ENCODE data around the gene TBC1D32. TPM values are rescaled to one million over a fixed set of nuclear protein-coding genes. Genes with fewer than 3 reads are reported as not detected.
A peak's percentile ranks its signal among the peaks of the same experiment; 100 is the strongest.
"Not testable (repeated sequence)": the region's sequence is repeated elsewhere in the genome, so short reads cannot be mapped to it uniquely, and the experiment has no call there.

The TBC1D32 gene
- polyA plus RNA-seq, 1 donor, result 13.3 TPM

DNA sequence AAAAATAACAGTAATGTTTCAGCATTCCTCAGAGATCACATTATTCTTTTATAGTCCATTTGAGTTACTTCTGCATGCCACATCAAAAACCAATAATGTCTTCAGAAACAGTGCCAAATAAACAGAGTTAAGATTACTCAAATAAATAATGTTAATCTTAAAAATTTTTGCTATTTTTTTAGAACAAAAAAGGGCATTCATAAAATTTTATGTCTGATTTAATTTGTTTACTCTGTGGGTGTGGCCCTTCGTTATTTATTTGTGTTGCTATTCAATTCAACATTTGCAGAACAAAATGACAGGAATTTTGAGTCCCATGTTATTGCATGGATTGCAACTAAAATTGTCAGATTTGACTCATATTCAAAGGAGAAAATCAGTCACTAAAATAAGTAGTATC, 18.7 kb upstream of the TBC1D32 start:
- no CpG with 5 or more reads among the region's 1 CpG for WGBS (ENCODE audit: insufficient coverage, low lambda C conversion rate)

DNA sequence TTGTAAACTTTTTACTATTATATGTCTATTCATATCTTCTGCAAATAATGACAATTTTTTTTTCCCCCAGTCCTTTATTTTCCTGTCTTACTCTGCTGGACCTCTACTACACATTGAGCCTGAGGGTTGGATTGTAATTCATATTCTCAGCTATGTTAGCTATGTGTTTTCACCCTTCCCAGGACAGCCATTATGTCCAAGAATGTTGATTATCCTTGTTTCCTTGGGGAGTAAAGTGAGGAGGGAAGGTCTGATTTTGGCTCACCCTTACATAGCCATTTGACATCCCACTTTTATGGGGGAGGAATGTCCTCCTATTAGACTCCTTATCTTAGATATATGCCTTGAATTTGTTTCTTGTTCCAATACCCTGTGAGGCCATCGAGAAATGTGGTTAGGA, 17.6 kb upstream of the TBC1D32 start:
- Histone ChIP-seq H3K36me3 (ENCODE audit: control insufficient read depth, insufficient read depth, low read length) (no peaks in the 10 kb centered on the region), H3K9me3 (ENCODE audit: control insufficient read depth, low read depth, low read length) (no peaks in the 10 kb centered on the region), H3K4me1 (ENCODE audit: control insufficient read depth, insufficient read depth, low read length) (no peaks in the 10 kb centered on the region), H3K27ac (ENCODE audit: low read length) (no peak overlapping the region), H3K4me3 (ENCODE audit: low read length) (no peak overlapping the region), H3K27me3 (ENCODE audit: control insufficient read depth, insufficient read depth, low read length) (no peaks in the 10 kb centered on the region)
- WGBS (ENCODE audit: insufficient coverage, low lambda C conversion rate), result 60% methylated on average over 1 of the region's 1 CpG
- no peak for DNase-seq

More for the DNA sequence above, 18.7 kb upstream of the TBC1D32 start:
- Histone ChIP-seq H3K9me3 (ENCODE audit: control insufficient read depth, low read depth, low read length) (no peaks in the 10 kb centered on the region), H3K36me3 (ENCODE audit: control insufficient read depth, insufficient read depth, low read length) (no peaks in the 10 kb centered on the region), H3K4me1 (ENCODE audit: control insufficient read depth, insufficient read depth, low read length) (no peaks in the 10 kb centered on the region), H3K27ac (ENCODE audit: low read length) (no peak overlapping the region), H3K4me3 (ENCODE audit: low read length) (no peak overlapping the region), H3K27me3 (ENCODE audit: control insufficient read depth, insufficient read depth, low read length) (no peaks in the 10 kb centered on the region)
- DNase-seq, result no peak

DNA sequence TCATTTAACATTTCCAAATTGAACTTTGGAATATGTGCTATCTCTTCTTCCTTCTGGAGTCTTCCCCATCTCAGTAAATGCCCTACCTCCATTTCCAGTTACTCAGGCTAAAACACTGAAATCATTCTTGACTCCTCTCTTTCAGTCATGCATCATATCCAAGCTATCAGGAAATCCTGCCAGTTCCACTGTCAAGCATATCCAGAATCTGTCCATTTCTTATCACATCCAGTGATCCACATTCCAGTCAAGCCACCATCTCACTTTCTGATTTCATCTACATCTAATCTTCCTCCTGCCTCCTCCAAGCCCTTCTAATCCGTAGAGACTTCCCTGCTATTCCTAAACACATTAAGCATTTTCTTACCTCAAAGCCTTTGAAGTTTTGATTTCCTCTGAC, 15.3 kb upstream of the TBC1D32 start:
- Histone ChIP-seq H3K9me3 (ENCODE audit: control insufficient read depth, low read depth, low read length) (no peaks in the 10 kb centered on the region), H3K4me3 (ENCODE audit: low read length) (no peak overlapping the region), H3K27me3 (ENCODE audit: control insufficient read depth, insufficient read depth, low read length) (no peaks in the 10 kb centered on the region), H3K36me3 (ENCODE audit: control insufficient read depth, insufficient read depth, low read length) (no peaks in the 10 kb centered on the region), H3K27ac (ENCODE audit: low read length) (no peak overlapping the region), H3K4me1 (ENCODE audit: control insufficient read depth, insufficient read depth, low read length) (no peaks in the 10 kb centered on the region)
- DNase-seq, result no peak
- 38% methylated on average over 1 of the region's 1 CpG for WGBS (ENCODE audit: insufficient coverage, low lambda C conversion rate)

DNA sequence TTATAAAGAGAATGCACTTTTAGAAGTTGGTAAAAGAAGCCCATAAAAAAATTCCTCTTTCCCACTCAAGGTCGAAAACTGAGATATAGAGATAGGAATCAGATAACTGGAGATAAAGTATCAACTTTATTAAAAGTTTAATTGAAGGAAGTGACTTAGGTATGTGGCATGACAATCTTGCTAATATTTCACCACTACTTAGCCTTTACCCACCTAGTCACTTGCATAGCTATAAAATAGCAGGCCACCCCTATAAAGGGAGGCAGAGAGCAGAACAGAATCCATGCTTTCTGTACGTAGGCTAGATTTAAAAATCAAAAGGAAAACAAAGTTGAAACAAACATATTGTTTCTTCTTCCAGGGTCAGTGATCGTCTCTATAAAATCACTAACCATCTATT, 13.2 kb upstream of the TBC1D32 start:
- H3K4me1 ChIP-seq (ENCODE audit: control insufficient read depth, insufficient read depth, low read length), result no peaks in the 10 kb centered on the region

DNA sequence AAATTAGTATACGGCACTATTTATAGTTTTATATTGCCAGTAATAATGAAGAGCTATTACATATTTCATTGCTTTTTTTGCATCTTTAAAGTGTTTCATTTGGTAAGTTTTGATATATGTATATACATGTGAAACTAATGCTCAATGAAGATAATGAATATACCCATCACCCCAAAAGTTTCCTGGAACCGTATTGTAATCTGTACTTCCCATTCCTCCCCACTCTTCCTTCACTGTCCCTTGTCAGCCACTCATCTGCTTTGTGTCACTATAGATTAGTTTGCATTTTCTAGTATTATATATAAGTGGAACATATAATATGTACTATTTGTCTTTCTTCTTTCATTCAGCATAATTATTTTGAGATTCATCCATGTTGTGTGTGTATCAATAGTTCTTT, 10.3 kb upstream of the TBC1D32 start:
- 90% methylated on average over 2 of the region's 2 CpGs for WGBS (ENCODE audit: insufficient coverage, low lambda C conversion rate)

More for the DNA sequence above, 13.2 kb upstream of the TBC1D32 start:
- Histone ChIP-seq H3K27me3 (ENCODE audit: control insufficient read depth, insufficient read depth, low read length) (no peaks in the 10 kb centered on the region), H3K36me3 (ENCODE audit: control insufficient read depth, insufficient read depth, low read length) (no peaks in the 10 kb centered on the region), H3K4me3 (ENCODE audit: low read length) (no peak overlapping the region), H3K9me3 (ENCODE audit: control insufficient read depth, low read depth, low read length) (no peaks in the 10 kb centered on the region), H3K27ac (ENCODE audit: low read length) (no peak overlapping the region)
- DNase-seq, result peak in 1 of 2 donors; percentile 28
- WGBS (ENCODE audit: insufficient coverage, low lambda C conversion rate), result 39% methylated on average over 2 of the region's 3 CpGs

DNA sequence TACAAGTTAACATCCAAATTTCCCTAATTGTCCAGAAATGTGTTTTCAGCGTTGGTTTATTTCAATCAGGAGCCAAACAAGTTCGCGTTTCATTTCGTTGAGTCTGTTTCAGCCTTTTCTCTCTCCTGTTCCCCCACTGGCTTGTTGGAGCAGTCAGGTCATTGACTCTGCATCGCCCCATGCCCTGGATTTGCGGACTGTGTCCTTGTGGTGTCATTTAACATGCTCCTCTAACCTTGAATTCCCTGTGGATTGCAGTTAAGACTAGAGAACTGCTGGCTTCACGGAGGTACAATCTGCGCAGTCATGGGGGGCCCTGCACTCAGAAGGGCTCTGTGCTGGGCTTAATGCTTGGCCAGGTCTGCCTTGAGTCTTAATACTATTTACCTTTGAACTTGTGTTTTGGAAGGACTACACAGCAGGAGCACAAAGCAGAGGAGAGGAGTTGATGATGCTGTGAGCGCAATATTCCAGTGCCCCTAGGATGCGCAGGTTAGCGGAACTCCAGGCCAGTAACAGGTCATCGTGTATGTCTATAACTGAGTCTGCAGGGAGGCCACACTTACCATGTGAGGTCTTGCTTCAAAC, 5.5 kb upstream of the TBC1D32 start:
- WGBS (ENCODE audit: insufficient coverage, low lambda C conversion rate), result 76% methylated on average over 4 of the region's 12 CpGs
- H3K9me3 ChIP-seq (ENCODE audit: control insufficient read depth, low read depth, low read length), result no peaks in the 10 kb centered on the region
- no peak for DNase-seq
- H3K4me1 ChIP-seq (ENCODE audit: control insufficient read depth, insufficient read depth, low read length), result no peaks in the 10 kb centered on the region
- no peak overlapping the region for H3K4me3 ChIP-seq (ENCODE audit: low read length)
- no peaks in the 10 kb centered on the region for H3K36me3 ChIP-seq (ENCODE audit: control insufficient read depth, insufficient read depth, low read length)
- H3K27me3 ChIP-seq (ENCODE audit: control insufficient read depth, insufficient read depth, low read length), result no peaks in the 10 kb centered on the region
- no peak overlapping the region for H3K27ac ChIP-seq (ENCODE audit: low read length)

More for the DNA sequence above, 10.3 kb upstream of the TBC1D32 start:
- no peaks in the 10 kb centered on the region for H3K9me3 ChIP-seq (ENCODE audit: control insufficient read depth, low read depth, low read length)
- H3K36me3 ChIP-seq (ENCODE audit: control insufficient read depth, insufficient read depth, low read length), result no peaks in the 10 kb centered on the region
- no peak overlapping the region for H3K27ac ChIP-seq (ENCODE audit: low read length)
- H3K4me1 ChIP-seq (ENCODE audit: control insufficient read depth, insufficient read depth, low read length), result no peaks in the 10 kb centered on the region
- no peak for DNase-seq
- H3K4me3 ChIP-seq (ENCODE audit: low read length), result no peak overlapping the region
- H3K27me3 ChIP-seq (ENCODE audit: control insufficient read depth, insufficient read depth, low read length), result no peaks in the 10 kb centered on the region

DNA sequence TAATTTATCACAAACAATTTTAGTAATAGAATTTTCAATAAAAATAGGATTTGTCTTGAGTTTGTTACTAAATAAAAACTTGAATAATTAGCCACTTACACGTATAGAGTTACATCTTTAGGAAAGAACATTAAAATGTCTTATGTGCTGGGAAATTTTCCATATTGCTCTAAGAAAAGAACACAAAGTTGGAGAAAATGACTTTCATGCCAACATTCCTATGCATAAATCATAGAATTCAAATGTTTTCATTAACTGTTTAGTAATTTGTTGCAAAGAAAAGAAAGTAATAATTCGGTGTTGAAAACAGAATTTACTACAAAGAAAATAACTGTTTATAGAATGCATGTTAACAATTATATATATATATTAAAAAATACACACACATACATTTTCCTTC, 4.7 kb upstream of the TBC1D32 start:
- Histone ChIP-seq H3K27me3 (ENCODE audit: control insufficient read depth, insufficient read depth, low read length) (no peaks in the 10 kb centered on the region), H3K4me3 (ENCODE audit: low read length) (no peak overlapping the region), H3K9me3 (ENCODE audit: control insufficient read depth, low read depth, low read length) (no peaks in the 10 kb centered on the region), H3K27ac (ENCODE audit: low read length) (no peak overlapping the region), H3K36me3 (ENCODE audit: control insufficient read depth, insufficient read depth, low read length) (no peaks in the 10 kb centered on the region), H3K4me1 (ENCODE audit: control insufficient read depth, insufficient read depth, low read length) (no peaks in the 10 kb centered on the region)
- no peak for DNase-seq
- WGBS (ENCODE audit: insufficient coverage, low lambda C conversion rate), result 76% methylated on average over 2 of the region's 2 CpGs

DNA sequence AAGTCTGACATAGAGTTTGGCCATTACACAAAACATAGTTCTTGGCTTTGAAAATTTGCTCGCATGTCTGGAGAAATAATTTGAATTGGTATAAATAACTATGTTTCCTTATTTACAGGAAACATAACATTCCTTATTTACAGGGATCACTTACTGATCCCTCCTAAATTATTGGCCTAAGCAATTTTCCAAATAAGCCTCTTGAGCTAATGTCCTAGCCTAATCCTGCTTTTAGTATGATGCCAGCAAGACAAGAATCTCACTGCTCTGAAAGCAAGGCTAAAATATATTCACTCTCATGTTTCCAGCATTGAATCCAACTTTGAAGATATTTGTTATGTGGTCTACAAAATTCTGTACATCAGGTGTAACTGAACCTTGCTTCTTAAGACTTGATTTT, 4.1 kb upstream of the TBC1D32 start:
- Histone ChIP-seq H3K9me3 (ENCODE audit: control insufficient read depth, low read depth, low read length) (peaks cover 4% of the 10 kb centered on the region), H3K4me1 (ENCODE audit: control insufficient read depth, insufficient read depth, low read length) (peaks cover 4% of the 10 kb centered on the region), H3K36me3 (ENCODE audit: control insufficient read depth, insufficient read depth, low read length) (no peaks in the 10 kb centered on the region), H3K27me3 (ENCODE audit: control insufficient read depth, insufficient read depth, low read length) (no peaks in the 10 kb centered on the region), H3K27ac (ENCODE audit: low read length) (no peak overlapping the region), H3K4me3 (ENCODE audit: low read length) (no peak overlapping the region)
- DNase-seq, result no peak
- WGBS (ENCODE audit: insufficient coverage, low lambda C conversion rate), result no CpG with 5 or more reads among the region's 1 CpG

DNA sequence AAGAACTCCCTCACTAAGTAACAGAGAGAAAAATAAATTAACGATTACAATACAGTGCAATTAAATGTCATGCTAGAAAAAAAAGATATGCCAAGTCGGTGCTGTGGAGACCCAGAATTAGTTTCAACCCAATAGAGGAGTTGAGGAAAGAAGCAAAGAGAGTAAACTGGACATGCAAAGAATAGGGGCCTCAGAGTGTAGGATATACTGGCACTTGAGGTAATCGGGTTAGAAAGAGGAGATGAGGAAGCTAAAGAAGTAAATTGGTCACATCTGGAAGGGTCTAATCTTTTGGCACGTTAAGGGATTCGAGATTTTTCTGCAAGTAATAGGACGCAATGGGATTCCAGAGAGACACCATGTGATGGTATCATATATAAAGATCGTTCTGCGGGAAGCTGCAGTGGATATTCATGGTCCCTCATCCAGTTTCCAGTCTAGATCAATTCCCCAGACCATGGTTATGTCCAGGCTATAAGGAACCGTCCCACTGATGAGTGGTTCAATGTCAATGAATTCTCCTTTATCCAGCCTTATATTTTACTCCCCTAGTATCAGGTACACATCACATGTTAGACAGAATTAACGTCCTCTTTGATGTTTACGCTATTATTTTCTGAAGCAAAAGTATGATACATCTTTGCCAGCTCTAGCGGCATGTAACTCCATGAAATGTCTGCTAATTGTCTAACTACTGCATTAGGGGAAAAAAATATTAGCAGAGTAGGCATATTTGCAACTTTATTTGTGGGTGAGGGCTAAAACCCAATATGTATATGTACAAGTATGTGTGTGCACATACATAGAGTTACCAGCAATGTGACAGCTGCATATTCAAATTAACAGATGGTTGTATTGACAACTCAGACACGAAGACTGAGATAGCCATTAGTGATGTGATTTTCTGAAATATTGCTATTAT, 1.1 kb upstream of the TBC1D32 start:
- Histone ChIP-seq H3K4me3 (ENCODE audit: low read length) (peak overlapping the region; percentile 78), H3K27ac (ENCODE audit: low read length) (peak overlapping the region; percentile 94), H3K27me3 (ENCODE audit: control insufficient read depth, insufficient read depth, low read length) (no peaks in the 10 kb centered on the region), H3K4me1 (ENCODE audit: control insufficient read depth, insufficient read depth, low read length) (peaks cover 4% of the 10 kb centered on the region), H3K9me3 (ENCODE audit: control insufficient read depth, low read depth, low read length) (peaks cover 4% of the 10 kb centered on the region), H3K36me3 (ENCODE audit: control insufficient read depth, insufficient read depth, low read length) (no peaks in the 10 kb centered on the region)
- 55% methylated on average over 4 of the region's 13 CpGs for WGBS (ENCODE audit: insufficient coverage, low lambda C conversion rate)
- no peak for DNase-seq

DNA sequence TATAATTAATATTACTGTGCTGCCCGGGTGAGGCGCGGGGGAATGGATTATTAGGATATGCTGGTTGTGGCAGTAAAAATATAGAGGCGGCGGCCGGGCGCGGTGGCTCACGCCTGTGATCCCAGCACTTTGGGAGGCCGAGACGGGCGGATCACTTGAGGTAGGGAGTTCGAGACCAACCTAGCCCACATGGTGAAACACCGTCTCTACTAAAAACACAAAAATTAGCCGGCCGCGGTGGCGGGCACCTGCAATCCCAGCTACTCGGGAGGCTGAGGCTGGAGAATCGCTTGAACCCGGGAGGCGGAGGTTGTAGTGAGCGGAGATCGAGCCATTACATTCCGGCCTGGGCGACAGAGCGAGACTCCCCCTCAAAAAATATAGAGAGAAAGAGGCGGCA, 586 bp downstream of the TBC1D32 start:
- H3K36me3 ChIP-seq (ENCODE audit: control insufficient read depth, insufficient read depth, low read length); DNase-seq; H3K4me1 ChIP-seq (ENCODE audit: control insufficient read depth, insufficient read depth, low read length); H3K9me3 ChIP-seq (ENCODE audit: control insufficient read depth, low read depth, low read length); H3K27me3 ChIP-seq (ENCODE audit: control insufficient read depth, insufficient read depth, low read length): not testable (repeated sequence)
- H3K27ac ChIP-seq (ENCODE audit: low read length), result peak overlapping the region; percentile 94
- WGBS (ENCODE audit: insufficient coverage, low lambda C conversion rate), result 96% methylated on average over 4 of the region's 28 CpGs
- peak overlapping the region; percentile 78 for H3K4me3 ChIP-seq (ENCODE audit: low read length)

All from large intestine (tissue), 3 donors.